Activated B cell treated with CpG ODN at 0.5 μM for 24 hours (primary cell): Measurements from ENCODE around the gene AKAP3. TPM values are rescaled to one million over a fixed set of nuclear protein-coding genes. Genes with fewer than 3 reads are reported as not detected.
A peak's percentile ranks its signal among the peaks of the same experiment; 100 is the strongest.

Experiments used
- ATAC-seq: fragments of 200-7000 bp; cut with Tn5 transposase; one replicate; pipeline ENCODE4 v1.10.0; 2021; ENCODE audit warnings: low read depth, mild to moderate bottlenecking, moderate library complexity
- CTCF ChIA-PET: fragments of 350-600 bp; sonication (Branson Sonifier 250); formaldehyde crosslinking; loops from one replicate; lab custom pipeline; 2021; ENCODE audit warnings: antibody characterized with exemption; lab: Charles Lee
- POLR2A ChIA-PET: fragments of 350-600 bp; sonication (Branson Sonifier 250); formaldehyde crosslinking; loops from one replicate; lab custom pipeline; 2021; ENCODE audit warnings: antibody characterized with exemption; lab: Charles Lee
- DNase-seq: peaks from one replicate; pipeline ENCODE4 v3.0.0; 2022
- H3K27ac Mint-ChIP-seq: one replicate; pipeline ENCODE4 v1.8.0; 2020; ENCODE audit warnings: mixed read lengths
- H3K27me3 Mint-ChIP-seq: one replicate; pipeline ENCODE4 v1.8.0; 2021; ENCODE audit warnings: mixed read lengths
- H3K36me3 Mint-ChIP-seq: one replicate; pipeline ENCODE4 v1.8.0; 2021; ENCODE audit warnings: low read depth, mixed read lengths
- H3K4me1 Mint-ChIP-seq: one replicate; pipeline ENCODE4 v1.8.0; 2021; ENCODE audit warnings: mixed read lengths
- H3K4me3 Mint-ChIP-seq: one replicate; pipeline ENCODE4 v1.8.0; 2020; ENCODE audit warnings: mild to moderate bottlenecking, mixed read lengths
- H3K9me3 Mint-ChIP-seq: one replicate; pipeline ENCODE4 v1.8.0; 2020; ENCODE audit warnings: mixed read lengths
- CTCF ChIP-seq: fragments of 200-600 bp; IDR thresholded peaks from one replicate; pipeline ENCODE4 v1.8.0; 2022; ENCODE audit warnings: antibody characterized with exemption, mild to moderate bottlenecking
- intact Hi-C: fragments of 100-400 bp; cut with micrococcal nuclease; formaldehyde crosslinking; loops from one replicate; pipeline ENCODE4 v1.15.1; 2024
- total RNA-seq: library from RNA; stranded (reverse); gene quantifications from 2 replicates; pipeline ENCODE4 v1.2.3, GENCODE V29; 2022

Gene AKAP3
- total RNA-seq, 1 donor from 2014 or later = 3.4 TPM

GRCh38 chr12:4648104-4648500 is 749 bp downstream of the AKAP3 start:
- POLR2A ChIA-PET = interaction anchor here (0.8 to 1.9 kb wide), 7 partner anchors 10 to 113 kb away, joined by 3 to 9 read pairs (median 4); partner anchors contain the start of gene RAD51AP1
- CTCF ChIA-PET = interaction anchor here (0.7 to 2.0 kb wide), 2 partner anchors 13 to 43 kb away, joined by 5 to 8 read pairs; no protein-coding TSS in a partner anchor
- Mint-ChIP-seq H3K27ac (peak overlapping the region; percentile 88), H3K36me3 (peaks cover 21% of the 10 kb centered on the region), H3K27me3 (no peaks in the 10 kb centered on the region), H3K9me3 (no peaks in the 10 kb centered on the region), H3K4me1 (peaks cover 51% of the 10 kb centered on the region), H3K4me3 (peak overlapping the region; percentile 89)
- intact Hi-C loops = loop anchor here (1.0 to 5.0 kb wide), 3 partner anchors 44 to 327 kb away; partner anchors contain the start of gene TIGAR
- ATAC-seq (peak; percentile 29), DNase-seq (no peak)
- no peak for TF ChIP-seq CTCF

- DNase-seq = no peak
These were observed 3.8 kb downstream of the AKAP3 start for GRCh38 chr12:4645023-4645422.

GRCh38 chr12:4643747-4644146 is 5.1 kb downstream of the AKAP3 start:
- peaks cover 6% of the 10 kb centered on the region for H3K36me3 Mint-ChIP-seq
- peaks cover 24% of the 10 kb centered on the region for H3K4me1 Mint-ChIP-seq
- H3K27ac Mint-ChIP-seq = no peak overlapping the region
- ChIA-PET POLR2A (no interaction called here), CTCF (no interaction called here)
- no peaks in the 10 kb centered on the region for H3K9me3 Mint-ChIP-seq
- intact Hi-C loops = no loop called here
- ATAC-seq = peak; percentile 27
- no peak for TF ChIP-seq CTCF
- no peak for DNase-seq
- H3K4me3 Mint-ChIP-seq = no peak overlapping the region
- H3K27me3 Mint-ChIP-seq = no peaks in the 10 kb centered on the region

More at GRCh38 chr12:4645023-4645422, 3.8 kb downstream of the AKAP3 start:
- no peak overlapping the region for H3K27ac Mint-ChIP-seq
- H3K27me3 Mint-ChIP-seq = no peaks in the 10 kb centered on the region
- no peak for ATAC-seq
- ChIA-PET POLR2A (no interaction called here), CTCF (no interaction called here)
- intact Hi-C loops = loop anchor here (5.0 kb wide), 1 partner anchor 182 kb away; no protein-coding TSS in a partner anchor
- H3K4me1 Mint-ChIP-seq = peaks cover 36% of the 10 kb centered on the region
- H3K36me3 Mint-ChIP-seq = peaks cover 15% of the 10 kb centered on the region
- H3K4me3 Mint-ChIP-seq = no peak overlapping the region
- H3K9me3 Mint-ChIP-seq = no peaks in the 10 kb centered on the region
- no peak for TF ChIP-seq CTCF

GRCh38 chr12:4630262-4630661 is 18.6 kb downstream of the AKAP3 start:
- Mint-ChIP-seq H3K36me3 (no peaks in the 10 kb centered on the region), H3K4me1 (no peaks in the 10 kb centered on the region), H3K4me3 (no peak overlapping the region), H3K27me3 (no peaks in the 10 kb centered on the region), H3K9me3 (no peaks in the 10 kb centered on the region), H3K27ac (no peak overlapping the region)
- intact Hi-C loops = no loop called here
- no peak for ATAC-seq
- TF ChIP-seq CTCF = no peak
- CTCF ChIA-PET = no interaction called here
- no peak for DNase-seq
- POLR2A ChIA-PET = no interaction called here

GRCh38 chr12:4628406-4628805 is 20.4 kb downstream of the AKAP3 start:
- no peaks in the 10 kb centered on the region for H3K27me3 Mint-ChIP-seq
- no peak overlapping the region for H3K4me3 Mint-ChIP-seq
- H3K27ac Mint-ChIP-seq = no peak overlapping the region
- ChIA-PET POLR2A (no interaction called here), CTCF (no interaction called here)
- intact Hi-C loops = no loop called here
- H3K4me1 Mint-ChIP-seq = no peaks in the 10 kb centered on the region
- DNase-seq (no peak), ATAC-seq (no peak)
- TF ChIP-seq CTCF = no peak
- H3K9me3 Mint-ChIP-seq = no peaks in the 10 kb centered on the region
- no peaks in the 10 kb centered on the region for H3K36me3 Mint-ChIP-seq
